ENCODE measurements around the gene ITPK1.
A peak's percentile ranks its signal among the peaks of the same experiment; 100 is the strongest.

The ITPK1 gene

GRCh38 chr14:92931681-92932447 is 183.9 kb downstream of the ITPK1 start:
- no peak for DNase-seq
- in situ Hi-C loops (cut with HindIII; ENCODE audit: low pct_ligation_motif_present, low pct_unique_long_range_greater_than_20kb, low sequenced_read_pairs): loop anchor here (25.0 kb wide), 1 partner anchor 205 kb away; no protein-coding TSS in a partner anchor

DNA sequence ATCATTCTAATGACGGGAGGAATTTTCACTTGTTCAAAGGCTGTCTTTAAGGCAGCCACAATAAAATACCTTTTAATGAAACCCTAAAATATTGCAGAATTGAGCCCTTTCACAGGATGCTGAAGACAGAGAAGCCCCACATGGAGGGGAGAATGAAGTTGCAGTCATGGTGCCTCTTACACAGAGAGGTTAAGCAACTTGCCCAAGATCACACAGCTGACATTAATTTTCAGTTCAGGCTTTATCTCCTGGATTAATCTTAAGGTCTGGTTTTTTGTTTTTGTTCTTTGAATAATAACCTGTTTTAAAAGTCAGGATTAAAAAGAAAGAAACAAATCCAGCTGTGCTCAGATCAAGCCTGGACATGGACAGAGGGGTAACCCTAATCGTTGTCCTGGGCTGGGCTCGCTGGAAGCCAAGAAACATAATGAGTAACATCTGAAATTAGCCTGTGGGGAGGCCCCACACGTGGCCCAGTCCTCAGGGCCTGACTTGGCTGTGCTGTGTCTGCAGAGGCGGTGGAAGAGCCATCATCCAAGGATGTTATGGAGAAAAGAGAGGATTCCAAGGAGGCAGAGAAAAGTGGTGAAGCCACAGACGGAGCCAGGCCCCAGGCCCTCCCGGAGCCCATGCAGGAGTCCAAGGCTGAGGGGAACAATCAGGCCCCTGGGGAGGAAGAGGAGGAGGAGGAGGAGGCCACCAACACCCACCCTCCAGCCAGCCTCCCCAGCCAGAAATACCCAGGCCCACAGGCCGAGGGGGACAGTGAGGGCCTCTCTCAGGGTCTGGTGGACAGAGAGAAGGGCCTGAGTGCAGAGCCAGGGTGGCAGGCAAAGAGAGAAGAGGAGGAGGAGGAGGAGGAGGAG is 184.8 kb downstream of the ITPK1 start:
- DNase-seq: no peak
- in situ Hi-C loops (cut with HindIII; ENCODE audit: low pct_ligation_motif_present, low pct_unique_long_range_greater_than_20kb, low sequenced_read_pairs): loop anchor here (25.0 kb wide), 1 partner anchor 206 kb away; no protein-coding TSS in a partner anchor

GRCh38 chr14:92929689-92930608 is 185.8 kb downstream of the ITPK1 start:
- DNase-seq: no peak
- in situ Hi-C loops (cut with HindIII; ENCODE audit: low pct_ligation_motif_present, low pct_unique_long_range_greater_than_20kb, low sequenced_read_pairs): loop anchor here (25.0 kb wide), 1 partner anchor 207 kb away; no protein-coding TSS in a partner anchor

- in situ Hi-C loops (cut with HindIII; ENCODE audit: low pct_ligation_motif_present, low pct_unique_long_range_greater_than_20kb, low sequenced_read_pairs): loop anchor here (25.0 kb wide), 1 partner anchor 208 kb away; no protein-coding TSS in a partner anchor
- no peak for DNase-seq
Observed at GRCh38 chr14:92928961-92929688, 186.6 kb downstream of the ITPK1 start.

- DNase-seq: no peak
- in situ Hi-C loops (cut with HindIII; ENCODE audit: low pct_ligation_motif_present, low pct_unique_long_range_greater_than_20kb, low sequenced_read_pairs): loop anchor here (25.0 kb wide), 1 partner anchor 209 kb away; no protein-coding TSS in a partner anchor
Observed at GRCh38 chr14:92928258-92928629, 187.5 kb downstream of the ITPK1 start.

- in situ Hi-C loops (cut with HindIII; ENCODE audit: low pct_ligation_motif_present, low pct_unique_long_range_greater_than_20kb, low sequenced_read_pairs): loop anchor here (25.0 kb wide), 1 partner anchor 210 kb away; no protein-coding TSS in a partner anchor
- no peak for DNase-seq
Observed at GRCh38 chr14:92927349-92928257, 188.1 kb downstream of the ITPK1 start.

DNA sequence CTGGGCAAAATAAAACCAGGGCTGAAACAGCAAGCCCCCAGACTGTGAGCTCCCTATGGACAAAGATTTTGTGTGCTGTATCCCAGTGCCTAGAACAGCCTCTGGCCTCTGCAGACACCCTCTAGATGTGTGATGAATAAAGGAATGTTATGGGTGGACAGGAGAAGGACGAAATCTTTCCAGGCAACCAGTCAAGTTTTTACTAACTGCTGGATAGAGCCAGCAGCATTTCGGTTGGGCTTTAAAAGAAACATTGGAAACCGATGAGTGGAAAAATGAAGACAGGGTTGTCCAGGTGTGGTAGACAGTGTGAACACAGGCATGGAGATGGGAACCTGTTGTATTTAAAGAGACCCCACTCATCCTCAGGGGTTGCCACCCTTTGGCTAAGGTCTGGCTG is 188.8 kb downstream of the ITPK1 start:
- DNase-seq: no peak
- in situ Hi-C loops (cut with HindIII; ENCODE audit: low pct_ligation_motif_present, low pct_unique_long_range_greater_than_20kb, low sequenced_read_pairs): loop anchor here (25.0 kb wide), 1 partner anchor 210 kb away; no protein-coding TSS in a partner anchor

DNA sequence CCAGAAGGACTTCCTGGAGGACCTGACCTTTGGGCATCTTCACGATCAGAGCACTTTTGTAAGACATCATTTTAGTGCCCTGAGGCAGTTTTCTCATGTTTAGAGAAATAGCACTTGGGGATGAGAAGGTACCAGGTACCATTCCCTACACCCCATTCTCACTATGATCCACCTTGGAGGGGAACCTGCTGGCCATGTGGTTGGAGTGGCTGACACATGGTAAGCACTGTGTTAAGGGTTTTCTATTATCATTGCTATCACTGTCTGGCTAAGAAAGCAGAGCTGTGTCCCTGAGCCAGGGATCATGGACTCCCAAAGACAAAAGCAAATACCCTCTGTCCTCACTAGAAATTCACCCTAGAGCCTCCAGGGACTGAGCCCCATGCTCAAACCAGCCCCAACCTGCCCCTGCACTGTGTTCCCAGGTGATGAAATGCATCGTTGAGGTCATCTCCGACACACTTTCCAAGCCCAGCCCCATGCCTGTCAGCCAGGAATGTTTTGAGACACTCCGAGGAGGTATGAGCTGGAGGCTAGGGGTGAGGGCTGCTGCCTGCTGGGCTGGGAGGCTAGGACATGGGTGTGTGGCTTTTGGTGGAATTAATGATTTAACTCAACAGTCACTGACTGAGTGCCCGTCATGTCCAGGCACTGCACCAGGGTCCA is 189.4 kb downstream of the ITPK1 start:
- no peak for DNase-seq
- in situ Hi-C loops (cut with HindIII; ENCODE audit: low pct_ligation_motif_present, low pct_unique_long_range_greater_than_20kb, low sequenced_read_pairs): loop anchor here (25.0 kb wide), 1 partner anchor 211 kb away; no protein-coding TSS in a partner anchor

DNA sequence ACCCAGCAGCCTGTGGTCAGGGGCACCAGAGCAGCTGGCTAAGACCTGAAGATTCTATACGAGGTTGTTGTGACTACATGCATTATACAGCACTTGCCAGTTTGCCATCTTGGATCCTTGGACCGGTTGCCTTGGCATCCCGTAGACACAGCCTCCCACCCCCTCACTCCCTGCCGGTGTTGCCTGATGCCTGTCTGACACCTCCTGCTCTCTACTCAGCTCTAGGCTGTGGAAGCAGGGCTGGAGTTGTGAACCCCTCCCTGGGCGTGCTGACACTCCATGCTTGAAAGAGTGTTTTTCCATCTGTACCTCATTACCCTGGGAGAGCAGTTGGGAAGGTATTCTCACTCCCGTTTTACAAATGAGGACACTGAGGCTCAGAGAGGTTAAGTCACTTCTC is 190.3 kb downstream of the ITPK1 start:
- in situ Hi-C loops (cut with HindIII; ENCODE audit: low pct_ligation_motif_present, low pct_unique_long_range_greater_than_20kb, low sequenced_read_pairs): loop anchor here (25.0 kb wide), 1 partner anchor 212 kb away; no protein-coding TSS in a partner anchor
- no peak for DNase-seq

DNA sequence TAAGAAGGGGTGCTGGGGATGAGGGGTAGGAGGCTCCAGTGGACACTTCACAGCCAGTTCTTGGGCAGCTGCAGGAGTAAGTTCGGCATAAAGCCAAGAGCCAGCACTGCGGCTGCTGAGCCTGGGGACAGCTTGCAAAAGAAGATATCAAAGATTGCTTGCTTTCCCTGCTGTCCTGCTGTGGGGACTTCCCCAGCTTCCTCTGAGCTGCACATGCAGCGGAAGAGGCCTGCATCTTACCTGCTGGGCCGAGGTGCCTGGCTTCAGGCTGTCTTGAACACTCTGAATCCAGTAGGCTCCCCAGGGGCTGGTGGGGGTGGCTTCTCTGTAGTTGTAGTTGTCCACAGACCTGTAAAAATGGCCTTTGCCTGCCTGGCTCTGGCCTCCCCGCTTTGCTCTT is 191.5 kb downstream of the ITPK1 start:
- no peak for DNase-seq
- in situ Hi-C loops (cut with HindIII; ENCODE audit: low pct_ligation_motif_present, low pct_unique_long_range_greater_than_20kb, low sequenced_read_pairs): no loop called here

GRCh38 chr14:92923744-92924103 is 192.0 kb downstream of the ITPK1 start:
- in situ Hi-C loops (cut with HindIII; ENCODE audit: low pct_ligation_motif_present, low pct_unique_long_range_greater_than_20kb, low sequenced_read_pairs): no loop called here

GRCh38 chr14:92922883-92923743 is 192.6 kb downstream of the ITPK1 start, which contains the start of gene CHGA:
TSS of gene CHGA (plus strand) at chr14:92923150. CDS start at chr14:92923360, 210 bp downstream.
- in situ Hi-C loops (cut with HindIII; ENCODE audit: low pct_ligation_motif_present, low pct_unique_long_range_greater_than_20kb, low sequenced_read_pairs): no loop called here
- DNase-seq: peak; percentile 52

More at GRCh38 chr14:92923744-92924103, 192.0 kb downstream of the ITPK1 start:
- DNase-seq: no peak

DNA sequence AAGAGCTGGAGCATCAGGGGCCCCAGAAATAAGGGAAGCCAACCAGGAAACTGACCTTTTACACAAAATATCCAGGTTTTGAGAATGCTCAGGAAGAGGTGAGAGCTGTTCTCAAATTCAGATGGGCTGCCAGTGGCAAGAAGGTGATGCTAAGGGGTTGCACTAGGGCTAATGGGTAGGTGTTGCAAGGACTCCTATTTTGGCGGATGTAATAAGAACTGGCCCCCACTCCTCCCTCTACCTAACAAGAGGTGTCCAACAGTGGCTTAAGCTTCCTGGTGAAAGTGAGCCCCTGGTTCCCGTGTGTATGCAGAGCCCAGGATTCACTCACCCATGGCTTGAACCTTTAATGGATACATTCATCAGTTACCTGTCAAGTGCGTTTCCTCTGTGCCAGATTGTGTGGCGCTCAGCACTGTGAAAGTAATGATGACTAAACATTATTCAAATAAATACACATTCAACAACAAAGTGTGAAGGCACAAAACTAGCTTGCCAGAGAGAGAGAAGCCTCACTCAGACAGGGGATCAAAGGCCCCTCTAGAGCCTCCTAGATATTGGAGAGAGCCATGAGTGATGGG is 193.5 kb downstream of the ITPK1 start:
- DNase-seq: no peak
- in situ Hi-C loops (cut with HindIII; ENCODE audit: low pct_ligation_motif_present, low pct_unique_long_range_greater_than_20kb, low sequenced_read_pairs): no loop called here

DNA sequence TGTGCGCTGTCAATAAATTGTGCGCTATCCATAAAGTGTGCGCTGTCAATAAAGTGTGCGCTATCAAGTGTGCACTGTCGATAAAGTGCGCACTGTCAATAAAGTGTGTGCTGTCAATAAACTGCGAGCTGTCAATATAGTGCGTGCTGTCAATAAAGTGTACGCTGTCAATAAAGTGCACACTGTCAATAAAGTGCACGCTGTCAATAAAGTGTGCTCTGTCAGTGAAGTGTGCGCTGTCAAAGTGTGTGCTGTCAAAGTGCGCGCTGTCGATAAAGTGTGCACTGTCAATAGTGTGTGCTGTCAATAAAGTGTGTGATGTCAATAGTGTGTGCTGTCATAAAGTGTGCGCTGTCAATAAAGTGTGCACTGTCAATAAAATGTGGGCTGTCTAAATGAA is 195.7 kb downstream of the ITPK1 start:
- in situ Hi-C loops (cut with HindIII; ENCODE audit: low pct_ligation_motif_present, low pct_unique_long_range_greater_than_20kb, low sequenced_read_pairs): no loop called here
- DNase-seq: no peak

- no peak for DNase-seq
- in situ Hi-C loops (cut with HindIII; ENCODE audit: low pct_ligation_motif_present, low pct_unique_long_range_greater_than_20kb, low sequenced_read_pairs): no loop called here
Observed at GRCh38 chr14:92917956-92918355, 197.8 kb downstream of the ITPK1 start.

All from ACHN (cell line).